Liver (tissue), 9 donors: ENCODE results near the gene FUOM. TPM values are rescaled to one million over a fixed set of nuclear protein-coding genes. Genes with fewer than 3 reads are reported as not detected.

Source experiments
- DNase-seq: peaks from one replicate; pipeline ENCODE4 v3.0.0-alpha.2; 2017; ENCODE audit warnings: low spot score
- H3K27ac ChIP-seq, 2 donors: one replicate each; pipeline ENCODE4 v1.7.0; 2013; ENCODE audit warnings: inconsistent platforms in 2 of 2, low read length in 2 of 2, control low read depth in 1 of 2, low read depth in 1 of 2, mild to moderate bottlenecking in 1 of 2
- H3K27me3 ChIP-seq, 4 donors: one replicate each; pipeline versions ENCODE4 v1.6.1 to v1.7.0; 2013; ENCODE audit warnings: low read length in 3 of 4, inconsistent platforms in 1 of 4, mild to moderate bottlenecking in 1 of 4, moderate library complexity in 1 of 4; ENCODE audit not compliant: control insufficient read depth in 4 of 4, insufficient read depth in 4 of 4
- H3K36me3 ChIP-seq, 4 donors: one replicate each; pipeline versions ENCODE4 v1.6.1 to v1.7.0; 2013; ENCODE audit warnings: low read length in 3 of 4, mild to moderate bottlenecking in 3 of 4, low read depth in 1 of 4, moderate library complexity in 1 of 4; ENCODE audit not compliant: control insufficient read depth in 4 of 4, insufficient read depth in 3 of 4
- H3K4me1 ChIP-seq, 4 donors: one replicate each; pipeline versions ENCODE4 v1.6.1 to v1.7.0; 2013; ENCODE audit warnings: low read length in 3 of 4, mild to moderate bottlenecking in 3 of 4, moderate library complexity in 1 of 4; ENCODE audit not compliant: control insufficient read depth in 4 of 4, insufficient read depth in 4 of 4
- H3K4me3 ChIP-seq, 3 donors: one replicate each; pipeline versions ENCODE4 v1.6.1 to v1.7.0; 2013; ENCODE audit warnings: low read length in 3 of 3, control low read depth in 1 of 3, low read depth in 1 of 3, mild to moderate bottlenecking in 1 of 3
- H3K9ac ChIP-seq, 2 donors: one replicate each; pipeline ENCODE4 v1.7.0; 2013; ENCODE audit warnings: low read length in 2 of 2, mild to moderate bottlenecking in 2 of 2, moderate library complexity in 2 of 2, control low read depth in 1 of 2, low read depth in 1 of 2
- H3K9me3 ChIP-seq, 4 donors: one replicate each; pipeline versions ENCODE4 v1.6.1 to v1.7.0; 2013; ENCODE audit warnings: low read length in 3 of 4; ENCODE audit not compliant: control insufficient read depth in 4 of 4
- EGR1 ChIP-seq, 2 donors: IDR thresholded peaks; 2 replicates each; pipeline ENCODE4 v1.6.1; 2016 to 2018; ENCODE audit warnings: antibody characterized with exemption in 2 of 2, low read depth in 2 of 2
- FOXA1 ChIP-seq: IDR thresholded peaks from 2 replicates; pipeline ENCODE4 v1.6.1; 2016; ENCODE audit warnings: antibody characterized with exemption
- FOXA2 ChIP-seq: IDR thresholded peaks from 2 replicates; pipeline ENCODE4 v1.6.1; 2016; ENCODE audit warnings: antibody characterized with exemption
- HNF4A ChIP-seq, 2 donors: conservative IDR thresholded peaks; 2 replicates each; pipeline ENCODE4 v1.6.1; 2016; ENCODE audit warnings: antibody characterized with exemption in 2 of 2, mild to moderate bottlenecking in 2 of 2
- HNF4G ChIP-seq: IDR thresholded peaks from 2 replicates; pipeline ENCODE4 v1.6.1; 2016; ENCODE audit warnings: antibody characterized with exemption
- JUND ChIP-seq, 2 donors: IDR thresholded peaks; 2 replicates each; pipeline ENCODE4 v1.6.1; 2016; ENCODE audit warnings: antibody characterized with exemption in 2 of 2
- NR2F2 ChIP-seq: IDR thresholded peaks from 2 replicates; pipeline ENCODE4 v1.6.1; 2016; ENCODE audit warnings: antibody characterized with exemption
- RAD21 ChIP-seq, 2 donors: IDR thresholded peaks; 2 replicates each; pipeline ENCODE4 v1.6.1; 2016; ENCODE audit warnings: antibody characterized with exemption in 2 of 2, mild to moderate bottlenecking in 2 of 2
- RXRA ChIP-seq, 2 donors: IDR thresholded peaks; 2 replicates each; pipeline ENCODE4 v1.6.1; 2017 to 2018; ENCODE audit warnings: antibody characterized with exemption in 2 of 2, mild to moderate bottlenecking in 1 of 2
- SP1 ChIP-seq: IDR thresholded peaks from 2 replicates; pipeline ENCODE4 v1.6.1; 2018; ENCODE audit warnings: antibody characterized with exemption, mild to moderate bottlenecking
- YY1 ChIP-seq: IDR thresholded peaks from 2 replicates; pipeline ENCODE4 v1.6.1; 2016; ENCODE audit warnings: antibody characterized with exemption, mild to moderate bottlenecking
- WGBS: extraction: QIAGEN DNeasy Blood & Tissue Kit; methylation state at CpG from one replicate; pipeline ENCODE4 v1.1.7; 2013; 5-methylcytosine and 5-hydroxymethylcytosine counted together
- polyA plus RNA-seq, 2 donors: library from polyadenylated mRNA; stranded (reverse) in 1 of 2; unstranded in 1 of 2; fragments of 200-250 nt in 1 of 2; fragments of >200 nt in 1 of 2; fragmentation: Nextera tagmentation in 1 of 2; extraction: Ambion mirVana in 1 of 2; gene quantifications; one replicate each; pipeline versions ENCODE4 v1.2.1 to v1.2.3, GENCODE V29; 2013 to 2015
- total RNA-seq, 2 donors: library from RNA; depleted of rRNA; stranded (reverse); fragments of >200 nt; gene quantifications; one replicate each; pipeline ENCODE4 v1.2.3, GENCODE V29; 2014
- TF ChIP-seq, protein P1 (sequence below): fragments of 150-350 bp; IDR thresholded peaks from 2 replicates; pipeline ENCODE4 v1.5.1; 2017; ENCODE audit warnings: improper control_type of control experiment, low read depth, low read length; ENCODE audit not compliant: missing input control
- TF ChIP-seq, protein P2 (sequence below): IDR thresholded peaks from 2 replicates; pipeline ENCODE4 v1.6.1; 2016; ENCODE audit warnings: antibody characterized with exemption
- TF ChIP-seq, protein P3 (sequence below): IDR thresholded peaks from 2 replicates; pipeline ENCODE4 v1.6.1; 2016; ENCODE audit warnings: antibody characterized with exemption
- TF ChIP-seq, protein P4 (sequence below): IDR thresholded peaks from 2 replicates; pipeline ENCODE4 v1.6.1; 2016; ENCODE audit warnings: antibody characterized with exemption
- TF ChIP-seq, protein P5 (sequence below): IDR thresholded peaks from 2 replicates; pipeline ENCODE4 v1.6.1; 2016; ENCODE audit warnings: antibody characterized with exemption, mild to moderate bottlenecking
- donor health status: healthy.
- donor health status: healthy.
- donor health status: healthy.
- donor health status: healthy.
- donor health status: healthy.

Gene FUOM
- total and polyA plus RNA-seq, 4 donors, result 24.3 to 194 (median 96.0) TPM

DNA sequence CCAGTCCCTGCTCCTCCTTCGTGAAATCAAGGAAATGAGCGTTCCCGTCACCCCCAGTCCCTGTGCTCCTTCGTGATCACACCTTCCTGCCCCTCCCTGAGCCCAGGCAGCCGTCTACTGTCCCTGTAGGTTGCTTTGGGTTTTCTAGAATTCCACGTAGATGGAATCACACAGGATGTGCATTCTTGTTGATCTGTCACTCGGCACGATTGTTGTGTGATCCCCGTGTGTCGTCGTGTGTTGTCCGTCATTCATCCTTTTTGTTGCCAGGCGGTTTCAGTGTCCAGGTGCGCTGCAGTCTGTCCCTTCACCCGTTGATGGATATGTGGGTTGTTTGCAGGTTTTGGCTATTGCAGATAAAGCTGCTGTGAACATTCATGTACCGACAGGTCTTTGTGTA lies 45.5 kb upstream of the FUOM start:
- WGBS, result 90% methylated on average over 16 of the region's 16 CpGs
- no peaks in the 10 kb centered on the region for H3K27me3 ChIP-seq
- no peak for DNase-seq
- H3K9ac ChIP-seq, result no peak overlapping the region
- peaks cover 9 to 44% (median 27%) of the 10 kb centered on the region in 4 donors for H3K36me3 ChIP-seq
- no peaks in the 10 kb centered on the region for H3K9me3 ChIP-seq
- TF ChIP-seq, protein P1, sequence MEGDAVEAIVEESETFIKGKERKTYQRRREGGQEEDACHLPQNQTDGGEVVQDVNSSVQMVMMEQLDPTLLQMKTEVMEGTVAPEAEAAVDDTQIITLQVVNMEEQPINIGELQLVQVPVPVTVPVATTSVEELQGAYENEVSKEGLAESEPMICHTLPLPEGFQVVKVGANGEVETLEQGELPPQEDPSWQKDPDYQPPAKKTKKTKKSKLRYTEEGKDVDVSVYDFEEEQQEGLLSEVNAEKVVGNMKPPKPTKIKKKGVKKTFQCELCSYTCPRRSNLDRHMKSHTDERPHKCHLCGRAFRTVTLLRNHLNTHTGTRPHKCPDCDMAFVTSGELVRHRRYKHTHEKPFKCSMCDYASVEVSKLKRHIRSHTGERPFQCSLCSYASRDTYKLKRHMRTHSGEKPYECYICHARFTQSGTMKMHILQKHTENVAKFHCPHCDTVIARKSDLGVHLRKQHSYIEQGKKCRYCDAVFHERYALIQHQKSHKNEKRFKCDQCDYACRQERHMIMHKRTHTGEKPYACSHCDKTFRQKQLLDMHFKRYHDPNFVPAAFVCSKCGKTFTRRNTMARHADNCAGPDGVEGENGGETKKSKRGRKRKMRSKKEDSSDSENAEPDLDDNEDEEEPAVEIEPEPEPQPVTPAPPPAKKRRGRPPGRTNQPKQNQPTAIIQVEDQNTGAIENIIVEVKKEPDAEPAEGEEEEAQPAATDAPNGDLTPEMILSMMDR, result no peak
- TF ChIP-seq JUND (IDR thresholded peaks at IDR 0.05) (no peak), HNF4G (no peak), FOXA1 (no peak), NR2F2 (no peak), YY1 (no peak), RAD21 (IDR thresholded peaks at IDR 0.05) (no peak), FOXA2 (no peak), HNF4A (conservative IDR thresholded peaks at IDR 0.05) (no peak)
- TF ChIP-seq, protein P2, sequence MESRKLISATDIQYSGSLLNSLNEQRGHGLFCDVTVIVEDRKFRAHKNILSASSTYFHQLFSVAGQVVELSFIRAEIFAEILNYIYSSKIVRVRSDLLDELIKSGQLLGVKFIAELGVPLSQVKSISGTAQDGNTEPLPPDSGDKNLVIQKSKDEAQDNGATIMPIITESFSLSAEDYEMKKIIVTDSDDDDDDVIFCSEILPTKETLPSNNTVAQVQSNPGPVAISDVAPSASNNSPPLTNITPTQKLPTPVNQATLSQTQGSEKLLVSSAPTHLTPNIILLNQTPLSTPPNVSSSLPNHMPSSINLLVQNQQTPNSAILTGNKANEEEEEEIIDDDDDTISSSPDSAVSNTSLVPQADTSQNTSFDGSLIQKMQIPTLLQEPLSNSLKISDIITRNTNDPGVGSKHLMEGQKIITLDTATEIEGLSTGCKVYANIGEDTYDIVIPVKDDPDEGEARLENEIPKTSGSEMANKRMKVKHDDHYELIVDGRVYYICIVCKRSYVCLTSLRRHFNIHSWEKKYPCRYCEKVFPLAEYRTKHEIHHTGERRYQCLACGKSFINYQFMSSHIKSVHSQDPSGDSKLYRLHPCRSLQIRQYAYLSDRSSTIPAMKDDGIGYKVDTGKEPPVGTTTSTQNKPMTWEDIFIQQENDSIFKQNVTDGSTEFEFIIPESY, result no peak
- TF ChIP-seq, protein P3, sequence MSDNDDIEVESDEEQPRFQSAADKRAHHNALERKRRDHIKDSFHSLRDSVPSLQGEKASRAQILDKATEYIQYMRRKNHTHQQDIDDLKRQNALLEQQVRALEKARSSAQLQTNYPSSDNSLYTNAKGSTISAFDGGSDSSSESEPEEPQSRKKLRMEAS, result no peak
- TF ChIP-seq, protein P4, sequence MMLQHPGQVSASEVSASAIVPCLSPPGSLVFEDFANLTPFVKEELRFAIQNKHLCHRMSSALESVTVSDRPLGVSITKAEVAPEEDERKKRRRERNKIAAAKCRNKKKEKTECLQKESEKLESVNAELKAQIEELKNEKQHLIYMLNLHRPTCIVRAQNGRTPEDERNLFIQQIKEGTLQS, result no peak
- TF ChIP-seq, protein P5, sequence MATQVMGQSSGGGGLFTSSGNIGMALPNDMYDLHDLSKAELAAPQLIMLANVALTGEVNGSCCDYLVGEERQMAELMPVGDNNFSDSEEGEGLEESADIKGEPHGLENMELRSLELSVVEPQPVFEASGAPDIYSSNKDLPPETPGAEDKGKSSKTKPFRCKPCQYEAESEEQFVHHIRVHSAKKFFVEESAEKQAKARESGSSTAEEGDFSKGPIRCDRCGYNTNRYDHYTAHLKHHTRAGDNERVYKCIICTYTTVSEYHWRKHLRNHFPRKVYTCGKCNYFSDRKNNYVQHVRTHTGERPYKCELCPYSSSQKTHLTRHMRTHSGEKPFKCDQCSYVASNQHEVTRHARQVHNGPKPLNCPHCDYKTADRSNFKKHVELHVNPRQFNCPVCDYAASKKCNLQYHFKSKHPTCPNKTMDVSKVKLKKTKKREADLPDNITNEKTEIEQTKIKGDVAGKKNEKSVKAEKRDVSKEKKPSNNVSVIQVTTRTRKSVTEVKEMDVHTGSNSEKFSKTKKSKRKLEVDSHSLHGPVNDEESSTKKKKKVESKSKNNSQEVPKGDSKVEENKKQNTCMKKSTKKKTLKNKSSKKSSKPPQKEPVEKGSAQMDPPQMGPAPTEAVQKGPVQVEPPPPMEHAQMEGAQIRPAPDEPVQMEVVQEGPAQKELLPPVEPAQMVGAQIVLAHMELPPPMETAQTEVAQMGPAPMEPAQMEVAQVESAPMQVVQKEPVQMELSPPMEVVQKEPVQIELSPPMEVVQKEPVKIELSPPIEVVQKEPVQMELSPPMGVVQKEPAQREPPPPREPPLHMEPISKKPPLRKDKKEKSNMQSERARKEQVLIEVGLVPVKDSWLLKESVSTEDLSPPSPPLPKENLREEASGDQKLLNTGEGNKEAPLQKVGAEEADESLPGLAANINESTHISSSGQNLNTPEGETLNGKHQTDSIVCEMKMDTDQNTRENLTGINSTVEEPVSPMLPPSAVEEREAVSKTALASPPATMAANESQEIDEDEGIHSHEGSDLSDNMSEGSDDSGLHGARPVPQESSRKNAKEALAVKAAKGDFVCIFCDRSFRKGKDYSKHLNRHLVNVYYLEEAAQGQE, result no peak
- H3K4me1 ChIP-seq, result no peaks in the 10 kb centered on the region
- no peak overlapping the region for H3K27ac ChIP-seq
- H3K4me3 ChIP-seq, result no peak overlapping the region

DNA sequence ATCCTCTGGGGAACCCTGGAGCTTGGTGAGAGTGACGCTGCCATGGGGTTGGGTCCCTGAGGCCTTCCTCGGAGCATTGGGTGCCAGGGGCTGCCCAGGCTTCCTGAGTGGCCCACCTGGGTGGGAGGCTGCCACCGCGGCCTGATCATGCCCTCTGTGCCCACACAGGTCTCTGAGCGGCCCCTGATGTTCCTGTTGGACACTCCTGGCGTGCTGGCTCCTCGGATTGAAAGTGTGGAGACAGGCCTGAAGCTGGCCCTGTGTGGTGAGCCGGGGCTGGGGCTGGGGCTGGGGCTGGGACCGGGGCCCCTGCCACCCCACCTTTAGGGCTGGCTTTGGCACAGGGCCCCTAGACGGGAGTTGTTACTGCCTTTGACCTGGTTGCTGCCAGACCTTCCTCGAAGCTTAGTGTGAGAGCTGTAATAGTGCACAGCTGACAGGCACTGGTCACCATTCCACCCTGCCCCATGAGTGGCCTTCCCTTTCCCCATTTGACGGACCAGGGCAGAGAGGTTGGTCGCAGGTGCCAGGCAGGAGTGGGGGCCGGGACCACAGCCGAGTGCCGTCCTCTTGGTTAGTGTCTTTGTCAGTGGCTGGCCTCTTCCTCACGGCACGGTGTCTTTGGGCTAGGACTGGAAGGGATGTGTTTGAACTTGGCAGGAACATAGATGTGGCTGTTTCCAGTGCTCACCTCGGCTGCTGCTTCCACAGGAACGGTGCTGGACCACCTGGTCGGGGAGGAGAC lies 44.3 kb upstream of the FUOM start:
- H3K27me3 ChIP-seq, result no peaks in the 10 kb centered on the region
- WGBS, result 97% methylated on average over 21 of the region's 21 CpGs
- H3K4me3 ChIP-seq, result no peak overlapping the region
- H3K9me3 ChIP-seq, result no peaks in the 10 kb centered on the region
- peaks cover 6 to 45% (median 25%) of the 10 kb centered on the region in 4 donors for H3K36me3 ChIP-seq
- H3K9ac ChIP-seq, result no peak overlapping the region
- DNase-seq, result no peak
- TF ChIP-seq SP1 (no peak), EGR1 (IDR thresholded peaks at IDR 0.05; ENCODE audit: low read depth in 2 of 2) (no peak), HNF4G (no peak), YY1 (no peak), NR2F2 (no peak), RXRA (IDR thresholded peaks at IDR 0.05) (no peak), RAD21 (IDR thresholded peaks at IDR 0.05) (no peak)
- TF ChIP-seq, protein P1, result no peak
- H3K4me1 ChIP-seq, result no peaks in the 10 kb centered on the region
- H3K27ac ChIP-seq, result no peak overlapping the region
